NCI-H460 (cell line): ENCODE results near the gene FNDC10. TPM values are rescaled to one million over a fixed set of nuclear protein-coding genes. Genes with fewer than 3 reads are reported as not detected.

Experiments
- DNase-seq: peaks from one replicate; pipeline ENCODE4 v3.0.0-alpha.2; 2016; ENCODE audit warnings: low read depth; ENCODE audit errors: extremely low read depth
- total RNA-seq: library from RNA; depleted of rRNA; stranded (reverse); fragments of >200 nt; shearing (Covaris generic); gene quantifications from 2 replicates; pipeline ENCODE4 v1.2.3, GENCODE V29; 2014; rRNA removed

Gene FNDC10
- total RNA-seq, 1 experiment from 2014 or later = 2.0 TPM

- no peak for DNase-seq
Observed at GRCh38 chr1:1551524-1552262, 48.2 kb downstream of the FNDC10 start.

GRCh38 chr1:1550591-1551432 lies 49.1 kb downstream of the FNDC10 start:
- no peak for DNase-seq

GRCh38 chr1:1550087-1550486 lies 49.8 kb downstream of the FNDC10 start:
- DNase-seq = no peak

GRCh38 chr1:1548591-1548990 lies 51.3 kb downstream of the FNDC10 start:
- no peak for DNase-seq

Other genes with a start within 250 kb of the FNDC10 start
- gene MXRA8, start 241.6 kb downstream of the FNDC10 start, total RNA-seq = not detected in 2 replicates
- 103 and 128 TPM in 2 replicates for gene AURKAIP1, start 224.9 kb downstream of the FNDC10 start, total RNA-seq
- gene CCNL2, start 200.8 kb downstream of the FNDC10 start, total RNA-seq = 70.1 and 110 TPM in 2 replicates
- gene MRPL20, start 192.8 kb downstream of the FNDC10 start, total RNA-seq = 132 and 136 TPM in 2 replicates
- gene ANKRD65, start 178.9 kb downstream of the FNDC10 start, total RNA-seq = 0.15 TPM in 1 of 2 replicates, not detected in the other
- gene VWA1, start 164.4 kb downstream of the FNDC10 start, total RNA-seq = 5.0 and 8.0 TPM in 2 replicates
- gene ATAD3C, start 150.4 kb downstream of the FNDC10 start, total RNA-seq = 0.05 and 0.06 TPM in 2 replicates
- 15.4 and 21.1 TPM in 2 replicates for gene ATAD3B, start 128.4 kb downstream of the FNDC10 start, total RNA-seq
- 24.5 and 25.9 TPM in 2 replicates for gene ATAD3A, start 88.0 kb downstream of the FNDC10 start, total RNA-seq
- 0.67 TPM in 1 of 2 replicates, not detected in the other for gene TMEM240, start 59.5 kb downstream of the FNDC10 start, total RNA-seq
- gene SSU72, start 25.3 kb downstream of the FNDC10 start, total RNA-seq = 94.5 and 112 TPM in 2 replicates
- gene MIB2, start 15.4 kb upstream of the FNDC10 start, total RNA-seq = 18.9 and 19.0 TPM in 2 replicates
- 0.15 and 0.78 TPM in 2 replicates for gene MMP23B, start 32.0 kb upstream of the FNDC10 start, total RNA-seq
- gene CDK11B, start 58.9 kb upstream of the FNDC10 start, total RNA-seq = 8.7 and 11.3 TPM in 2 replicates
- gene SLC35E2B, start 92.7 kb upstream of the FNDC10 start, total RNA-seq = 17.6 and 20.1 TPM in 2 replicates
- gene CDK11A, start 124.2 kb upstream of the FNDC10 start, total RNA-seq = 11.5 and 17.3 TPM in 2 replicates
- 41.3 and 48.5 TPM in 2 replicates for gene NADK, start 178.3 kb upstream of the FNDC10 start, total RNA-seq